ENCODE results near the gene OR10H1.

GRCh38 chr19:15837221-15837731 is 21.8 kb upstream of the OR10H1 start:
- TF ChIP-seq POLR2A (IDR thresholded peaks at IDR 0.05; ENCODE audit: low read depth, low read length) (no peak), TAF1 (IDR thresholded peaks at IDR 0.05; ENCODE audit: borderline replicate concordance, low read depth, low read length) (no peak)
